HepG2 (cell line): Measurements from ENCODE around the gene PTPRM. TPM values are rescaled to one million over a fixed set of nuclear protein-coding genes. Genes with fewer than 3 reads are reported as not detected.

ENCODE experiments used
- FOXC1 ChIP-seq: sonication (generic); formaldehyde crosslinking; IDR thresholded peaks from 2 replicates; pipeline ENCODE4 v1.8.0; 2022; ENCODE audit warnings: mild to moderate bottlenecking, missing genetic modification reagents, borderline replicate concordance
- PHB2 ChIP-seq: fragments of 450-650 bp; IDR thresholded peaks from 2 replicates; pipeline ENCODE4 v1.6.1; 2018; ENCODE audit not compliant: partially characterized antibody
- POGZ ChIP-seq: sonication (generic); formaldehyde crosslinking; IDR thresholded peaks from 2 replicates; pipeline ENCODE4 v1.4.0; 2020; ENCODE audit warnings: mild to moderate bottlenecking, missing genetic modification reagents
- REPIN1 ChIP-seq: sonication (generic); formaldehyde crosslinking; IDR thresholded peaks from 2 replicates; pipeline ENCODE4 v1.8.0; 2022; ENCODE audit warnings: missing genetic modification reagents, low read depth, mild to moderate bottlenecking, borderline replicate concordance
- SALL2 ChIP-seq: sonication (generic); formaldehyde crosslinking; IDR thresholded peaks from 2 replicates; pipeline ENCODE4 v1.8.1; 2023; ENCODE audit warnings: mild to moderate bottlenecking, missing genetic modification reagents, inconsistent platforms
- SATB2 ChIP-seq: sonication (generic); formaldehyde crosslinking; IDR thresholded peaks from 2 replicates; pipeline ENCODE4 v1.5.0; 2020; ENCODE audit warnings: missing genetic modification reagents
- SP2 ChIP-seq: sonication (generic); formaldehyde crosslinking; IDR thresholded peaks from 2 replicates; pipeline ENCODE4 v1.5.1; 2020; ENCODE audit warnings: mild to moderate bottlenecking, missing genetic modification reagents
- THRA ChIP-seq: sonication (generic); formaldehyde crosslinking; IDR thresholded peaks from 2 replicates; pipeline ENCODE4 v1.4.0; 2020; ENCODE audit warnings: missing genetic modification reagents, borderline replicate concordance
- ZEB1 ChIP-seq: IDR thresholded peaks from 2 replicates; pipeline ENCODE4 v1.6.1; 2012; ENCODE audit warnings: mild to moderate bottlenecking, low read depth, inconsistent platforms; ENCODE audit not compliant: insufficient replicate concordance
- ZFP82 ChIP-seq: sonication (generic); formaldehyde crosslinking; IDR thresholded peaks from 2 replicates; pipeline ENCODE4 v1.5.1; 2020; ENCODE audit warnings: mild to moderate bottlenecking, missing genetic modification reagents, borderline replicate concordance
- ZGPAT ChIP-seq: IDR thresholded peaks from 2 replicates; pipeline ENCODE4 v1.6.1; 2016; ENCODE audit warnings: mild to moderate bottlenecking
- ZNF142 ChIP-seq: sonication (generic); formaldehyde crosslinking; IDR thresholded peaks from 2 replicates; pipeline ENCODE4 v1.4.0; 2020; ENCODE audit warnings: missing genetic modification reagents
- ZNF280D ChIP-seq: sonication (generic); formaldehyde crosslinking; IDR thresholded peaks from 2 replicates; pipeline ENCODE4 v1.5.1; 2020; ENCODE audit warnings: mild to moderate bottlenecking, missing genetic modification reagents
- ZNF577 ChIP-seq: sonication (generic); formaldehyde crosslinking; IDR thresholded peaks from 2 replicates; pipeline ENCODE4 v1.4.0; 2020; ENCODE audit warnings: mild to moderate bottlenecking, low read depth, missing genetic modification reagents, borderline replicate concordance
- ZNF629 ChIP-seq: sonication (generic); formaldehyde crosslinking; conservative IDR thresholded peaks from 2 replicates; pipeline ENCODE4 v1.5.0; 2020; ENCODE audit warnings: missing genetic modification reagents
- polyA plus RNA-seq, 8 experiments: library from polyadenylated mRNA; depleted of rRNA in 3 of 8; stranded (reverse) in 7 of 8; unstranded in 1 of 8; fragments of >200 nt; fragmentation: Illumina TruSeq in 4 of 8; extraction: Trizol in 4 of 8; gene quantifications; 2 replicates each; pipeline versions ENCODE4 v1.2.1 to v1.2.3, GENCODE V29; 2011 to 2016; ENCODE audit warnings: low read depth in 4 of 8, missing spikeins in 1 of 8, mixed read lengths in 1 of 8; ENCODE audit not compliant: insufficient read depth in 1 of 8
- total RNA-seq, 5 experiments: library from RNA; depleted of rRNA; stranded (reverse); fragments of >200 nt; fragmentation: Illumina TruSeq; extraction: Trizol; gene quantifications; 2 replicates each; pipeline ENCODE4 v1.2.3, GENCODE V29; 2016; ENCODE audit warnings: low read depth in 1 of 5

The PTPRM gene
- total and polyA plus RNA-seq, 2 of the 13 experiments (the other 11 are each of a cell fraction or from before 2014, with no cell fraction given) = 12.6 to 108 TPM

- TF ChIP-seq FOXC1 (CRISPR knock-in tag) (no peak), ZGPAT (CRISPR knock-in tag) (0 out of 2 replicates have a peak, but pooled peaks have one; percentile 40), ZFP82 (CRISPR knock-in tag) (no peak), ZEB1 (peak; percentile 91), ZNF142 (CRISPR knock-in tag) (no peak), REPIN1 (CRISPR knock-in tag) (no peak), ZNF280D (CRISPR knock-in tag) (no peak), SALL2 (CRISPR knock-in tag) (no peak), SP2 (no peak), ZNF629 (CRISPR knock-in tag) (no peak), THRA (no peak), POGZ (peak; percentile 58; the same call in 1 of the 2 replicates), ZNF577 (CRISPR knock-in tag) (no peak), PHB2 (no peak), SATB2 (no peak)
Measured at GRCh38 chr18:7803956-7804469, 236.9 kb downstream of the PTPRM start (continued).
